A673 (cell line): ENCODE data around the gene ERICH6. TPM values are rescaled to one million over a fixed set of nuclear protein-coding genes. Genes with fewer than 3 reads are reported as not detected.

Source experiments
- total RNA-seq: library from RNA; stranded (reverse); gene quantifications from 2 replicates; pipeline ENCODE4 v1.2.3, GENCODE V29; 2021

ERICH6 gene
- total RNA-seq, 1 experiment from 2014 or later: 0.32 TPM

Other genes starting within 250 kb of the ERICH6 start
- 86.5 and 91.7 TPM in 2 replicates for gene SERP1, start 157.4 kb downstream of the ERICH6 start, total RNA-seq
- gene EIF2A, start 157.1 kb downstream of the ERICH6 start, total RNA-seq: 105 and 113 TPM in 2 replicates
- 99.4 and 108 TPM in 2 replicates for gene SELENOT, start 100.6 kb downstream of the ERICH6 start, total RNA-seq
- 26.8 and 28.8 TPM in 2 replicates for gene SIAH2, start 59.2 kb upstream of the ERICH6 start, total RNA-seq
- not detected in 2 replicates for gene MINDY4B, start 201.5 kb upstream of the ERICH6 start, total RNA-seq